Measurements from ENCODE around the gene DCAF8.

Gene DCAF8

DNA sequence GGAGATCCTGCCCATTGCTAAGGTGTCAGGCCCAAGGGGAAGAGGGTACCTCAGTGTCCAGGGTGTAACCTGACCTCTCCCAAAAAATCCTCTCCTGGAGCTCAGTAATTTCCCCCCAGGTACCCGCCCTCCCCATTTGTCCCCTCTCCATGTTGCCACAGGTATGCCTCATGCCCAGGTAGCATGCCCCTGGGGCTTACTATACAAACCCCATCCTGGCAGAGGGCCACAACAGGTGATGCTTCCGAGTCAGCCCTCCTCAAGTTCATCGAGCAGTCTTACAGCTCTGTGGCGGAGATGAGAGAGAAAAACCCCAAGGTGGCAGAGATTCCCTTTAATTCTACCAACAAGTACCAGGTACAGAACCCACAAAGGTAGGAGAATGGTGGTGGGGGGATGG, 95.3 kb downstream of the DCAF8 start:
- TF ChIP-seq, protein P1, sequence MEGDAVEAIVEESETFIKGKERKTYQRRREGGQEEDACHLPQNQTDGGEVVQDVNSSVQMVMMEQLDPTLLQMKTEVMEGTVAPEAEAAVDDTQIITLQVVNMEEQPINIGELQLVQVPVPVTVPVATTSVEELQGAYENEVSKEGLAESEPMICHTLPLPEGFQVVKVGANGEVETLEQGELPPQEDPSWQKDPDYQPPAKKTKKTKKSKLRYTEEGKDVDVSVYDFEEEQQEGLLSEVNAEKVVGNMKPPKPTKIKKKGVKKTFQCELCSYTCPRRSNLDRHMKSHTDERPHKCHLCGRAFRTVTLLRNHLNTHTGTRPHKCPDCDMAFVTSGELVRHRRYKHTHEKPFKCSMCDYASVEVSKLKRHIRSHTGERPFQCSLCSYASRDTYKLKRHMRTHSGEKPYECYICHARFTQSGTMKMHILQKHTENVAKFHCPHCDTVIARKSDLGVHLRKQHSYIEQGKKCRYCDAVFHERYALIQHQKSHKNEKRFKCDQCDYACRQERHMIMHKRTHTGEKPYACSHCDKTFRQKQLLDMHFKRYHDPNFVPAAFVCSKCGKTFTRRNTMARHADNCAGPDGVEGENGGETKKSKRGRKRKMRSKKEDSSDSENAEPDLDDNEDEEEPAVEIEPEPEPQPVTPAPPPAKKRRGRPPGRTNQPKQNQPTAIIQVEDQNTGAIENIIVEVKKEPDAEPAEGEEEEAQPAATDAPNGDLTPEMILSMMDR (IDR thresholded peaks at IDR 0.05; ENCODE audit: borderline replicate concordance, insufficient read depth, low read depth, low read length), result no peak
- H3K4me3 ChIP-seq (ENCODE audit: low read depth, low read length), result no peak overlapping the region

DNA sequence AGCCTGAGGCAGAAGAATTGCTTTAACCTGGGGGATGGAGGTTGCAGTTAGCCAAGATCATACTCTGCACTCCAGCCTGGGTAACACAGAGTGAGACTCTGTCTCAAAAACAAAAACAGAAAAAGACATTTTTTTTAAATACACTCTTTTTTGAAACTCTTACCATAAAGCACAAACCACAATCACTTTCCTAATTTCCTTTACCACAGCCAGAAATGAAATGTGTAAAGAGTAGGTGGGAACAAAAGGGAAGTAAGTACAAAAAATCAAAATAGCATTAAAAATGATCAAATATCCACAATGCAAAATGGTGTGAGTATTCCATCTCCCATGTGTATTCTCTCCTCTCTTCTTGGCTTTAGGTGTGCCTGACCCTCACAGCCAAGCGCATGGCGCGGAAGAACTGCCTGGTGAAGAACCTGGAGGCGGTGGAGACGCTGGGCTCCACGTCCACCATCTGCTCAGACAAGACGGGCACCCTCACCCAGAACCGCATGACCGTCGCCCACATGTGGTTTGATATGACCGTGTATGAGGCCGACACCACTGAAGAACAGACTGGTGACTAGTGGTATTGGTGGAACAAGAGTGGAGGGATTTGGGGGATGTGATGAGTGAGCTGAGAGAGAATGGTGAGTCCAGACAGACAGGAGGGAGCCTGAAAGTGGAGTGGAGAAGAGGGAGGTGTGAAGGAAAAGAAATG, 96.0 kb downstream of the DCAF8 start:
- TF ChIP-seq, protein P1 (IDR thresholded peaks at IDR 0.05; ENCODE audit: borderline replicate concordance, insufficient read depth, low read depth, low read length), result no peak
- no peak overlapping the region for H3K4me3 ChIP-seq (ENCODE audit: low read depth, low read length)
